Transverse colon (tissue), 3 donors: ENCODE results near the gene ZNF683.

Experiments
- EP300 ChIP-seq: sonication (generic); formaldehyde crosslinking; IDR thresholded peaks from one replicate; pipeline ENCODE4 v1.6.1; 2017; ENCODE audit warnings: antibody characterized with exemption, low read depth
- POLR2A ChIP-seq: fragments of 450-650 bp; IDR thresholded peaks from one replicate; pipeline ENCODE4 v1.6.1; 2016; ENCODE audit warnings: antibody characterized with exemption, mild to moderate bottlenecking, moderate library complexity
- TF ChIP-seq, protein P1 (sequence below), 5 experiments: fragments of 200-600 bp in 3 of 5; fragments of 450-650 bp in 2 of 5; sonication (generic) in 3 of 5; IDR thresholded peaks; 1 replicate in 2 of 5; 2 replicates in 3 of 5; pipeline ENCODE4 v1.5.1; 2016 to 2017; ENCODE audit warnings: antibody characterized with exemption in 5 of 5, inconsistent platforms in 3 of 5, mild to moderate bottlenecking in 2 of 5, moderate library complexity in 1 of 5

DNA sequence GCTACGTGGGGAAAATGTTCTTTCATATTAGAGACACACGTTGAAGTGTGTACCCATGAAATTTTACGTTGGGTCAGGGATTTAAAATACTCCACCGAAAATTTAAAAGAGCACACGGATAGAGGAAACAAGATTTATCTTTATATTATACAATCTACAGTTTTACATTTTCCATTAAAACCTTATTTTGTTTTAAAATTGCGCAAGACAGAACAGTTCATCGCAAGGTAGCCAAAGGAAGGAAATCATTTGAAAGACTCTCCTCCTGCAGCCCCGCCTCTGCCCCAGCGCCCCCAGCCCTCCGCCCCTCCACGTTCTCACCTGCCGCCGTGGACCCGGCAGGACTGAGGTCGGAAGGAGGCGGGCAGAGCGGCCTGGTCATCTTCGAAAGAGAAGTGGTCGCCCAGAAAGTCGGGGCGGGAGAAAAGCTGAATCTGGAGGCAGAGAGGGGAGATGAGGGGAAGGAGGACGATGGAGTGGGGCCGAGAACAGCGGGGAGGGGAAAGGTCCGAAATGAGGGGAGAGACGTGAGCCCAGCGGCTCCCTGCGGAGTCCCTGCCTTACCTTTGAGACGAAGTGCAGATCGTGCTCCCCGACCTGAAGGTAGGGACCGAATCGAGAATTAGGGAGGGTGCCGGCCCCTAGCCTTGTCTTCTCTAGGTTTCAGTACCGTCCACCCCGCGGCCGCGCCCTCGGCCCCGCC lies 36.6 kb downstream of the ZNF683 start:
- TF ChIP-seq, protein P1, sequence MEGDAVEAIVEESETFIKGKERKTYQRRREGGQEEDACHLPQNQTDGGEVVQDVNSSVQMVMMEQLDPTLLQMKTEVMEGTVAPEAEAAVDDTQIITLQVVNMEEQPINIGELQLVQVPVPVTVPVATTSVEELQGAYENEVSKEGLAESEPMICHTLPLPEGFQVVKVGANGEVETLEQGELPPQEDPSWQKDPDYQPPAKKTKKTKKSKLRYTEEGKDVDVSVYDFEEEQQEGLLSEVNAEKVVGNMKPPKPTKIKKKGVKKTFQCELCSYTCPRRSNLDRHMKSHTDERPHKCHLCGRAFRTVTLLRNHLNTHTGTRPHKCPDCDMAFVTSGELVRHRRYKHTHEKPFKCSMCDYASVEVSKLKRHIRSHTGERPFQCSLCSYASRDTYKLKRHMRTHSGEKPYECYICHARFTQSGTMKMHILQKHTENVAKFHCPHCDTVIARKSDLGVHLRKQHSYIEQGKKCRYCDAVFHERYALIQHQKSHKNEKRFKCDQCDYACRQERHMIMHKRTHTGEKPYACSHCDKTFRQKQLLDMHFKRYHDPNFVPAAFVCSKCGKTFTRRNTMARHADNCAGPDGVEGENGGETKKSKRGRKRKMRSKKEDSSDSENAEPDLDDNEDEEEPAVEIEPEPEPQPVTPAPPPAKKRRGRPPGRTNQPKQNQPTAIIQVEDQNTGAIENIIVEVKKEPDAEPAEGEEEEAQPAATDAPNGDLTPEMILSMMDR (IDR thresholded peaks at IDR 0.05) = no peak
- TF ChIP-seq POLR2A = no peak
- no peak for TF ChIP-seq EP300
